NCI-H2196 treated with DMSO at 0.1 percent for 48 hours (cell line): ENCODE measurements around the gene ATAD3B.
"Not testable (repeated sequence)": the region's sequence is repeated elsewhere in the genome, so short reads cannot be mapped to it uniquely, and the experiment has no call there.

Experiments used
- DNase-seq: peaks from one replicate; lab custom pipeline; 2025; ENCODE audit not compliant: unreplicated experiment; lab: John Stamatoyannopoulos, UW

The ATAD3B gene

GRCh38 chr1:1509465-1509850, 37.9 kb downstream of the ATAD3B start:
- not testable (repeated sequence) for DNase-seq

DNA sequence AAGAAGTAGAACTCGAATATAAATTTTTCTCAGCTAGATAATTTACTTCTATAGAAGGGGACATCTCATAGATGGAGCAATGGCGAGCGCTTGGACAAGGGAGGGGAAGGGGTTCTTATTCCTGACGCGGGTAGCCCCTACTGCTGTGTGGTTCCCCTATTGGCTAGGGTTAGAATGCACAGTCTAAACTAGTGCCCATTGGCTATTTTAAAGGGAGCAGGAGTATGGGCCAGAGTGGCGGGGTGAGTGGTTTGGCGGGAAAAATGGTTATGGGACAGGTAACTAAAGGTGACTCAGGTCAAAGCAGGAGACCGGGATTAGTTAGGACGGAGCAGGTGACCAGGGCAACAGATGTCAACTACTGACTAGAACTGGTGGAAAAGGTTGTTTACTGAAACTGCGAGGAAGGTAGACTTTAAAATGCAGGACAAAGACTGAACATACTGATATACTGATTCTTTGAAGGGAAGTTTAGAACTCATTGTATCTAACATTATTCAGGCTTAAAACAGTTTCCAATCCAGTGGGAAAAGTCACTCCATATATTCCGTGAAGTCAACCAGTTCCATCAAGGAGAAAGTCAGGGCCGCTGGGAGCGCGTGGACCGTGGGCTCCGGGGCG, 39.5 kb downstream of the ATAD3B start:
- peak; percentile 8 for DNase-seq

DNA sequence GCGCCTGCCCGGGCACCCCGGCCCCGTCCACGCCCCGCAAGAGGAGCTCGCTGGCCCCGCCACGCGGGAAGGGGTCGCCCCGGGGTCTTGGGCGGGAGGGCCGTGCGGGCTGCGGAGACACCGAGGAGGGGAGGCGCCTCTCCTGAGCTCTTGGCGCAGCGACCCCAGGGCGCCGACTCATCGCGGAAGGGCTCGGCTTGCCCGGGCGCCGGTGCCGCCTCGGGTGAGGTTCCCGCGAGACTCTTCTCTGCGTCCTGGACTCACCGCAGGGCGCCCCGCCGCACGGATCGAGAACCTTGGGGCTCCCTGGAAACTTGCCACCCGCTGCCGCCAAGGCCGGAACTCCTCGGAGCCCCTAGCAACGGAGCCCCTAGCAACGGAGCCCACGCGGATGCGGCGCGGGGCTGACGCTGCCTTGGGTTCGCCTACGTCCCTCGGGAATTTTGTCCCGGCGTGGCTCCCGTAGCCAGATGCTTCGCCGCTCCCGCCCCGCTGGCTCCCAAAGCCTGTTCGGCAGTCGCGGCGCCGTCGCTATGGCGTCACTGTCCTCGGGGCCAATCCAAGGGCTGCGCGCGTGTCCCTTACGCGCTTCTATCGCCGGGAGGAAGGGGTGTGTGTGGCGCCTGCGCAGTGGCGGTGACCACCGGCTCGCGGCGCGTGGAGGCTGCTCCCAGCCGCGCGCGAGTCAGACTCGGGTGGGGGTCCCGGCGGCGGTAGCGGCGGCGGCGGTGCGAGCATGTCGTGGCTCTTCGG, 40.1 kb downstream of the ATAD3B start, which contains the start of gene ATAD3A:
ATAD3A (plus strand) TSS at position 630 of the 753 bp plus-strand sequence; CDS start at position 737, 107 bp downstream.
- DNase-seq = peak; percentile 94

DNA sequence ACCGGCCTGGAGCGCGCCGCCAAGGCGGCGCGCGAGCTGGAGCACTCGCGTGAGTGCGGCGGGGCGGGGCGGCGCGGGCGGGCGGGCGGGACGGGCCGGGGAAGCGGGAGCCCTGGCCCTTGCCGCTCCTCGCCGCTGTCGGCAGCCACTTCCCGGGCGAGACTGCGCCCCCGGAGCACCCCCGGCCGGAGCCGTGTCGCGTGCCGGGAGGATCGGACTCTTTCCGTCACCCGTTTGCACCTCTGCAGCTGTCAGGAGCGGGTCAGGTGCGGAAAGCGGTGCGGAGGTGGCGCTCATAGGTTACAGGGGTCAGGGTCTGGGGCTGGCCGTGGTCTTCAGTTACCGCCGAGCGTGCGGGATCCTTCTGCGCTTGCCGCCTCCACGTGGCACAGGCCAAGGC, 40.9 kb downstream of the ATAD3B start:
- DNase-seq = not testable (repeated sequence)

DNA sequence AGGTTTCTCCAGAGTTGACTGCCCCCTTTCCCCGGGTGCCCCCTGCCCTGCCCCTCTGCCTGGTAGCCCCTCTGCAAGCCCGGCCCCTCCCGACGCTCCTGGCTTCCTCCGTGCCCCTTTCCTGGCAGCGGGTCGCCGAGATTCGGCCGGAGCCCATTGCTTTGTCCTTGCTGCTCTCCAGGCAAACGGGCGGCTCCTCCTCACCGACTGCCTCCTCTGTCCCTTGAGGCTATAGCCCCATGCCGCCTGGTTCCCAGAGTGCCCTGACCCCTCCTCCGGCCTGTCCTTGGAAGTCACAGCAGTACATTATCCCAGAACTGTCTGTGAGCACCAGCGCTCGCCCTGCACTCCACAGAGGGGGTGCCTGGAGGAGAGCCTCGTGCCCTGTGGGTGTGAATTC, 42.1 kb downstream of the ATAD3B start:
- DNase-seq = not testable (repeated sequence)

- DNase-seq = not testable (repeated sequence)
Observed at GRCh38 chr1:1514376-1514775, 42.8 kb downstream of the ATAD3B start.

- not testable (repeated sequence) for DNase-seq
Observed at GRCh38 chr1:1516923-1517322, 45.4 kb downstream of the ATAD3B start.

DNA sequence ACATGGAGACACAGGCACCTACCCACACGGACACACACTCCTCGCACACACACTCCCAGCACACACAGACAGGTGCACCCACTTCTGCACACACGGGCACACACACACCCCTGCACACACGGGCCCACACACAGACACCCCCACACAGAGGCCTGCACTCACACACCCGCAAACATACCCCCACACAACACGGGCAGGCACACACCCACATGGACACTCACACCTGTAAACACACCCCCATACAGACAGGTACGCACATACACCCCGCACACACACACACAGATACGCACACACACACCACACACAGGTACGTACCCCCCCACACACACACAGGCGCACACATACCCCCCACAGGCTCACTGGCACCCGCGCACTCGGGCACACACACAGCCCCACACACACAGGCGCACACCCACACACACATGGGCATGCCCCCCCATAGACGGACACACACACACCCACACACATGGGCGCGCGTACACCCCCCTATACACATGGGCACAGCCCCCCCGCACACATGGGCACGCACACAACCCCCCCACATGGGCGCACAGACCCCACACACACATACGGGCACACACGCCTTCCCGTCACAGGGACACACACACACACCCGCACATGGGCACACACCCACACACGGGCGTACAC, 46.5 kb downstream of the ATAD3B start:
- no peak for DNase-seq

DNA sequence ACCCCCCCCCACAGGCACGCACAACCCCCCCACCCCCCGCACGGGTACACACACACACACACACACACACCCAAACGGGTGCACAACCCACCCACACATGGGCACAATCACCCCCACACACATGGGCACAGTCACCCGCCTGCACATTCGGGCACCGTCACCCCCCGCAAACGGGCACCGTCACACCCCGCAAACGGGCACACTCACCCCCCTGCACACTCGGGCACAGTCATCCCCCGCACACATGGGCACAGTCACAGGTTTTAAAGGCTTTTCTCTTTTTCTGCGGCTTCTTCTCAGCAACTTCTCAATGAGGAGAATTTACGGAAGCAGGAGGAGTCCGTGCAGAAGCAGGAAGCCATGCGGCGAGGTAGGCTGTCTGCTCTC, 47.0 kb downstream of the ATAD3B start:
- DNase-seq = not testable (repeated sequence)

- DNase-seq = not testable (repeated sequence)
Observed at GRCh38 chr1:1519805-1520505, 48.4 kb downstream of the ATAD3B start.

DNA sequence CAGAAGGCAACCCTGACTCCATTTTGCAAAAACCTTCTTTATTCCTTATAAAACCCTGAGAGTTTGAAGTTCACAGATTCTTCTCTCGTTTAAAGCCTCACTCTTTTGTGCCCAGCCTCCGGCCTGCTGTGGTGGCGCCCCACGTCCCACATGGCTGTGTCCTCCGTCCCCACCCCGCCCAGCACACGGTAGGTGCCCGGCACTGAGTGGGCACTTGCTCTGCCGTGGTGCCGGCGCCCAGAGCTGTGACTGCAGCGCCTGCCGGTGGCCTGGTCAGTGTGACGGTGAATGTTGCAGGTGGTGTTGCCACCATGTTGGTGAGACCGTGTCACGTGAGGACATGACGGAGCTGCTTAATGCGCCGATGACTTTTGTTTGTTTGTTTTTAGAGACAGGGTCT, 49.8 kb downstream of the ATAD3B start:
- DNase-seq = no peak

DNA sequence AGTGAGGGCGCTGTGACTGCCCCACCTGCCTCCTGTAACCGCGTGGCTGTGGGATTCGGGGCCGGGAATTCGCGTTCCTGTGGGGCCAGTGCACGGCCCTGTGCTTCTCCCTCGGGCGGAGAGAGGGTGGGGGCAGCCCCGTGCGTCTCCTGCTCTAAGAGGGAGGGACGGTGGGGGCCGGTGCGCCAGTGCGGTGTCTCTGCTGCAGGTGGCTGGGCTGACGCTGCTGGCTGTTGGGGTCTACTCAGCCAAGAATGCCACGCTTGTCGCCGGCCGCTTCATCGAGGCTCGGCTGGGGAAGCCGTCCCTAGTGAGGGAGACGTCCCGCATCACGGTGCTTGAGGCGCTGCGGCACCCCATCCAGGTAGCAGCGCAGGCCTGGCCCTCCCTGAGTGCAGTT, 51.0 kb downstream of the ATAD3B start:
- not testable (repeated sequence) for DNase-seq

- DNase-seq = not testable (repeated sequence)
Observed at GRCh38 chr1:1523226-1523625, 51.7 kb downstream of the ATAD3B start.

GRCh38 chr1:1523651-1524050, 52.1 kb downstream of the ATAD3B start:
- DNase-seq = not testable (repeated sequence)

GRCh38 chr1:1524750-1525383, 53.3 kb downstream of the ATAD3B start:
- DNase-seq = not testable (repeated sequence)

DNA sequence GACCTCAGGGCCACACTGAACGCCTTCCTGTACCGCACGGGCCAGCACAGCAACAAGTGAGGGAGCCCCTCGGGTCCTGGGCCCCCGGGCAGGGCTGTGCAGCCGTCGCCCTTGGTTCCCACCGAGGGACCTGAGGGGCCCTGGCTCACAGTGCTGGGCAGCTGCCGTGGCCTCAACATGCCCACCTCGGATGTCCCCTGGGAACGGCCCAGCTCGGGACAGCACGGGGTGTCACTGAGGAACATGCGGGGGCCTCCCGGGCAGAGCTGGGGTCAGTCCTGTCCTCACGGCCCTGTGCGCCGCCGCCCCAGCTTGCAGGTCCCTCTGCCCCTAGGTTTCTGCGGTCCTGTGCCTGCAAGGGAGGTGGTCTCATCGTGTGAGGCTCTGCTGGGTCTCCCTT, 54.9 kb downstream of the ATAD3B start:
- DNase-seq = not testable (repeated sequence)

DNA sequence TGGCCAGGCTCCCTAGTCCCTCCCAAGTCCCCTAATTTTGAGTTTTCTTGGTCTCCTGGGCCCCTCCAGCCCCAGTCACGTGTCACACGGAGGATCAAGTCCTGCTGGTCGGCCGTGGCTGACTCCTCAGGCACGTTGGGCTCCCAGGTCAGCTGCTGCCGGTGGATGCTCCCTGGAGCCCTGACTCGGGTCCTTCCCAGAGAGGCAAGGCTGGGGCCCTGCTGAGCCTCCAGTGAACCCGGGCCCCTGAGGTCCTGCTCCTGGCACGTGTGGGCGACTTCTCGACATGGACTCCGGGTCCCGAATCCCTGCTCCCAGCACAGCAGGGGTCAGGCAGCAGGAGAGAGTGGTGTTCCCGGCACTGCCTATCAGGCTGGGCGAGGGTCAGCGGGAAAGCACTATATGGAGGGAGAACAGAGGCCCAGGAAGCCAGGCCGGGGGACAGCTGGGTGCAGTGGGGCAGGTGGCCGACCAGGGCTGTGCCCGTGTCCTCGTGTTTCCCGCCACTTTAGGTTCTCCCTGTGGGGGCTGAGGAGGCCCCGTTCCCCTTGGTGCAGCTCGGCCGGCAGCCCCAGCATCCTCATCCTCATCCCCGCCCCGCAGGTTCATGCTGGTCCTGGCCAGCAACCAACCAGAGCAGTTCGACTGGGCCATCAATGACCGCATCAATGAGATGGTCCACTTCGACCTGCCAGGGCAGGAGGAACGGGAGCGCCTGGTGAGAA, 55.7 kb downstream of the ATAD3B start:
- no peak for DNase-seq

DNA sequence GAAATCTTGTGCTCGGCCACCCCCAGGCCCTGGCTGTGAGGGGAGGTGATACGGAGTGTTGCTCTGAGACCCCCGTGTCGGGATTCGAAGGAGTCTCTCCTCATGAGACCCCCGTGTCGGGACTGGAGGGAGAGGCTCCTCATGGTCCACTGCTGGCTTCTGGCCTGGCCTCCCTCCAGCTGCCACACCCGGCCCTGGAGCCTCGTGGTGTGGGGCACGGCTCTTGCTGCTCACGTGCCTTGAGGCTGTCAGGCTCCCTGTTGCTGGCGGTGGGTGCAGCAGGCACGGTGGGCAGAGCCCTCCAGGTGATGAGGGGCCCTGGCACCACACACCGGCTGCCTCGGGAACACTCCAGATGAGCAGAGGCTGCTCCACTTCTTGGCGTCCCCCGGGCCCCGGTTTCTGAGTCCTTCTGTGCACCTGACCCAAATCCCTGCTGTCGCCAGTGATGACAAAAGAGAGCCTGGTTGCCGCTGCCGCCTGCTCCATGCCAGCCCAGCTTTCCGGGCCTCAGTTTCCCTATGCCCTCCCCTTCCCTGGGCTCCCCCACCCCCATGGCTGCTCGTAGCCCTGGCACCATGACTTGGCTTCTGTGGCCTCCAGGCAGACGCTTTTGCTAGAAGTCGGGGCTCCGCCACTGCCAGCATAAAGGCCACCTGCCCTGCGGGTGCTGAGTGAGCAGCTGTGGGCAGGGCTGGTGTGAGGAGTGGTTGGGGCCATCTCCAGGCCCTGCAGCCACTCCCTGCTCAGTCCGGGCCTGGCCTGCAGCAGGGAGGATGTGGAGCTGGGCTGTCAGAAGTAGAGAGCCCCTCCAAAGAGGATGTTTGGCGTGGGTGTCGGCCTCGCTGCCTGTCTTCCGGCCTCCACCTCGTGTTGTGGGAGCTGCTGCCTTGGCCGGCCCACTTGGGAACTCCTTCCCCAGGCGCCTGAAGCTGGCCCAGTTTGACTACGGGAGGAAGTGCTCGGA, 57.0 kb downstream of the ATAD3B start:
- DNase-seq = no peak

DNA sequence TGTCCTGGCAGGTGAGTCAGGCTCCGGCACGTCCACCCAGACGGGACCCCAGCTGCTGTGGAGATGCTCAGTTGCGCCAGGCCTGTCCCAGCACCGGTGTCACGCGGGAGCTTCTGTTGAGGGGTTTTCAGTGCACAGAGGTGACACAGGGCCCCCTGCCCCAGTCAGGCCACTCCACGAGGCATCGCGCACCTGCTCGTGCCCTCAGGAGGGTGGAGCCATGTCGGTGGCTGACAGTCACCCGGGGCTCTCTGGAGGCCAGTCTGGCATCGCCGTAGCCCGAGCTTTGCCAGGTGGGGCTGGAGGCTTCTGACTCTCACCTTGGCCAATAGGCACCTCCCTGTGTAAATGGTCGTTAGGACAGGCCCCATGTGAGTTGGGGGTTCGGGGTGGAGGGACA, 57.8 kb downstream of the ATAD3B start:
- no peak for DNase-seq
